ENCODE results near the gene FADS6. TPM values are rescaled to one million over a fixed set of nuclear protein-coding genes. Genes with fewer than 3 reads are reported as not detected.
A peak's percentile ranks its signal among the peaks of the same experiment; 100 is the strongest.

Gene FADS6
- total and polyA plus RNA-seq, 9 donors: 0.12 to 0.42 TPM; not detected in 7

DNA sequence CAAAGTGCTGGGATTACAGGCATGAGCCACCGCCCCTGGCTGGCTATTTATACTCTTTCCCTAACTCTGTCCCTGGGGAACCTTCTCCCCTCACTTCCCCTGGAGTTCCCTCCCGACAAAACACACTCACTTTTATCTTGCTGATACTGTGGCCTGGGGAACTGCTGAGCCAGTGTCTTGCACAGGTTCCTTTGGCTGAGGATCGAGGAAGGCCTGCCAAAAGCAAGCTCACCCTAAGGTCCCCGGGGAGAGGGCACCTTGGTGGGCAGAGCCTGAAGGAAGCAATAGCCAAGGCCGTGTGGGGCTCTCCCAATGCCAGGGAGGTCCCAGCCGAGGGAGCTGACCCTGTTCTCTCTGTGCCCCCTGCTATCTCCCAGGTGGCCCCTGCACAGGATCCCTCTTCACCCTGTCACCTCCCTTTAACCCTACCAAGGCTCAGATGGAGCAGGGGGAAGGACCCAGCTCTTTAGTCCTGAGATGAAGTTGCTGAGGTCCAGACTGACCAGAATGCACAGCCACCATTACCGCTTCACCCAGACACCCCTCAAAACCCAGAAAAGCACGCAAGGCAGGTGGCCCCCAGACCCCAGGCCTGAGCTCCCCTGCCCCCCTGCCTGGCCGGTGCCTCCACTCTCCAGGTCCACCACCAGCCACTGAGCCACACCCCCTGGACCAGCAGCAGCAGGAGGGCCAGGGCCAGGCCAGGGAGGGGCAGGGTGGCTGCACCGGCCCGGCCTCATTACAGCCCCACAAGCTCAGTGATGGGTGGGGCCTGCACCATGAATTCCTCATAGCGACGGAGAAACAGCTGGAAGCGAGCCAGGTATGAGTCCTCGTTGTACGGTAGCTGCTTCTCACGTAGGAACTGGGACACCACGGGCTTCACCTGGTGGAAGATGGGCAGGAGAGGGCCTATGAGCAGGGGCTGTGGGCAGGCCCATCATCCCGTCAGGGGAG is 15.6 kb downstream of the FADS6 start:
- TF ChIP-seq EP300 (IDR thresholded peaks at IDR 0.05): no peak
- no peak for TF ChIP-seq CTCF (IDR thresholded peaks at IDR 0.05)
- no peak for TF ChIP-seq POLR2A (IDR thresholded peaks at IDR 0.05)
- Histone ChIP-seq H3K9me3 (no peaks in the 10 kb centered on the region), H3K27ac (no peak overlapping the region), H3K4me1 (ENCODE audit: insufficient read depth) (no peaks in the 10 kb centered on the region), H3K27me3 (no peaks in the 10 kb centered on the region), H3K36me3 (no peaks in the 10 kb centered on the region), H3K4me3 (no peak overlapping the region)
- intact Hi-C loops (cut with DNase I): no loop called here
- WGBS, 3 donors: 17 to 25% (median 20%) methylated on average over 17 to 19 of the region's 19 CpGs
- peak in 4 of 5 donors; percentile 45 to 64 (median 49) for DNase-seq

DNA sequence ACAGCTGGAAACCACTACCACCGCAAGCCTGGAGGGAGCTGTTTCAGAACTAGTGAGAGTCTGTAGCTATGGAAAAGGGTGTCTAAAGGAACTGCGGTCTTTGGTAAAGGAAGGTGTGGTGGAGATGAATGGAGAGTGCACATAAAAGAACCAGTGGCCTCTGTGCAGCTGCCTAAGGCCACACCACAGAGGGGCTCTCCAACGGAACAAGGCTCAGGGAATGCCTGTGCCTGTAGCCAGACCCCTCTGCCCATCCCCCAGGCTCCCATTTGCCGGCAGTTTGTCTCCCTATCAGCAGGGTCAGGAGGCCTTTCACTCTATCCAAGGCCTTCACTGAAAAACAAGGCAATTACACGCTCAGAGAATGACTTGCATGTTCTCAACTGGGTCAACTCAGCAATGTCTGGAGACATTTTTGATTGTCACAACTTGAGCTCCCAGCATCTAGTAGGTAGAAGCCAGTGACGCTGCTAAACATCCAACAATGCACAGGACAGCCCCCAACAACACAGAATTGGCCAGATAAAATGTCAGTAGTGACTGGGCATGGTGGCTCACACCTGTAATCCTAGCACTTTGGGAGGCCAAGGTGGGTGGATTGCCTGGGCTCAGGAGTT is 17.3 kb downstream of the FADS6 start:
- H3K27ac ChIP-seq: no peak overlapping the region
- DNase-seq: no peak
- no peak overlapping the region for H3K4me3 ChIP-seq
- H3K9me3 ChIP-seq: no peaks in the 10 kb centered on the region
- no peaks in the 10 kb centered on the region for H3K36me3 ChIP-seq
- no peaks in the 10 kb centered on the region for H3K27me3 ChIP-seq
- TF ChIP-seq POLR2A (IDR thresholded peaks at IDR 0.05): no peak
- no peak for TF ChIP-seq CTCF (IDR thresholded peaks at IDR 0.05)
- 39 to 44% (median 44%) methylated on average over 6 of the region's 6 CpGs for WGBS, 3 donors
- peaks cover 10% of the 10 kb centered on the region for H3K4me1 ChIP-seq (ENCODE audit: insufficient read depth)
- intact Hi-C loops (cut with DNase I): no loop called here

DNA sequence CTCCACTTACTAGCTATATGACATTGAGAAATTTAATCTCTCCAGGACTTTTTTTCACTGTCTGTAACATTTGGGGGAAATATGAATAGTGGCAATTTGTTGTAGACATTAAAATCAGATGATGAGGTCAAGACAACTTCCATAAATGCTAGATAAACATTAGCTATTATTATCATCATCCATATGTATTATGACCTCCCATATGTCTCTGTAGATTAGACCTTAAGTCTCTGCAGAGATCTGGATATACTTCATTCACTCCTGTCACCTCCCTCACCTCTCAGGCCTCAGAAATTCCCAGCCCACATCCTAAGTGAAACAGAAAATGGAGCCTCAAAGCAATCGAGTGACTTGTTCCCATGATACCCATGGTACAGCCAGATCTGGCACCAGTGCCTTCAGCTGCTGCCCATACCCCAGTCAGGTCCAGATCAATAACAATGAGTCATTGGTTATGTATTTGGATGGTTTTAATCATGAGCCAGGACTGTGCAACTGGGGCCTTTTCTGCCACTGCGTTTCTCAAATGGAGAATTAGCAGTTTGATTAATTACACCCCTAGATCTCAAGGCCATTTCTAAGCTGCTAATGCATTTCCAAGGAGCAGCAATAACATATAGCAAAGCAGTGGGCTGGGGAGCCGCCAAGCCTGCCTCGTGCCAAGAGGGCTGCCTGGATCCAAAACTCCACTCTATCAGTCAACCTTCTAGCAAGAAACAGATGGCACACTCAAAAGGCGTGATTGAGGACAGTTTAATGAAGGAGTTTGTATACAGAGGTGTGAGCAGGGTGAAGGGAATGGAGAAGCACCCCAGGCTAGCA is 18.1 kb downstream of the FADS6 start:
- no peak for TF ChIP-seq EP300 (IDR thresholded peaks at IDR 0.05)
- TF ChIP-seq CTCF (IDR thresholded peaks at IDR 0.05): no peak
- no peak for TF ChIP-seq POLR2A (IDR thresholded peaks at IDR 0.05)
- intact Hi-C loops (cut with DNase I): no loop called here
- H3K36me3 ChIP-seq: no peaks in the 10 kb centered on the region
- peaks cover 10% of the 10 kb centered on the region for H3K4me1 ChIP-seq (ENCODE audit: insufficient read depth)
- H3K4me3 ChIP-seq: no peak overlapping the region
- DNase-seq: peak in 1 of 5 donors; percentile 41
- 22 to 32% (median 23%) methylated on average over 5 of the region's 5 CpGs for WGBS, 3 donors
- H3K27me3 ChIP-seq: no peaks in the 10 kb centered on the region
- H3K9me3 ChIP-seq: no peaks in the 10 kb centered on the region
- H3K27ac ChIP-seq: no peak overlapping the region

GRCh38 chr17:74874615-74875037 is 18.8 kb downstream of the FADS6 start:
- no peak overlapping the region for H3K4me3 ChIP-seq
- intact Hi-C loops (cut with DNase I): no loop called here
- 95 to 97% (median 97%) methylated on average over 5 of the region's 5 CpGs for WGBS, 3 donors
- peaks cover 14% of the 10 kb centered on the region for H3K4me1 ChIP-seq (ENCODE audit: insufficient read depth)
- H3K27me3 ChIP-seq: no peaks in the 10 kb centered on the region
- H3K27ac ChIP-seq: no peak overlapping the region
- TF ChIP-seq CTCF (IDR thresholded peaks at IDR 0.05) (no peak), POLR2A (IDR thresholded peaks at IDR 0.05) (no peak), EP300 (IDR thresholded peaks at IDR 0.05) (no peak)
- no peaks in the 10 kb centered on the region for H3K9me3 ChIP-seq
- DNase-seq: no peak
- H3K36me3 ChIP-seq: no peaks in the 10 kb centered on the region

All from ovary (tissue), 9 donors.